K562 (cell line): ENCODE data around the gene HSD17B2.
A peak's percentile ranks its signal among the peaks of the same experiment; 100 is the strongest.

Source experiments
- JUND ChIP-seq, 2 experiments: IDR thresholded peaks; 2 replicates in 1 of 2; 3 replicates in 1 of 2; pipeline ENCODE4 v1.6.1; 2011; ENCODE audit warnings: borderline replicate concordance in 2 of 2, low read depth in 2 of 2, low read length in 2 of 2, improper control_type of control experiment in 1 of 2, missing biosample characterization in 1 of 2, missing genetic modification characterization in 1 of 2, missing genetic modification reagents in 1 of 2
- PHF8 ChIP-seq: fragments of 200-600 bp; sonication (generic); IDR thresholded peaks from 2 replicates; pipeline ENCODE4 v1.6.1; 2012; ENCODE audit warnings: mixed run types, mild to moderate bottlenecking, inconsistent platforms, low read length, moderate library complexity, borderline replicate concordance
- POLR2A ChIP-seq: fragments of 450-650 bp; conservative IDR thresholded peaks from 2 replicates; pipeline ENCODE4 v1.6.1; 2016
- RBM34 ChIP-seq: fragments of 200-400 bp; formaldehyde crosslinking; IDR thresholded peaks from 2 replicates; pipeline ENCODE4 v1.6.1; 2018; ENCODE audit warnings: low read length, borderline replicate concordance; ENCODE audit not compliant: insufficient read depth
- SMARCA4 ChIP-seq: fragments of 450-650 bp; IDR thresholded peaks from 2 replicates; pipeline ENCODE4 v1.6.1; 2016
- TF ChIP-seq, protein P1 (sequence below): fragments of 450-650 bp; IDR thresholded peaks from 2 replicates; pipeline ENCODE4 v1.6.1; 2018; ENCODE audit warnings: mild to moderate bottlenecking, low read depth; ENCODE audit not compliant: partially characterized antibody
- TF ChIP-seq, protein P2 (sequence below): fragments of 250-450 bp; sonication (Bioruptor Pico); IDR thresholded peaks from 2 replicates; pipeline ENCODE4 v1.4.0; 2020

DNA sequence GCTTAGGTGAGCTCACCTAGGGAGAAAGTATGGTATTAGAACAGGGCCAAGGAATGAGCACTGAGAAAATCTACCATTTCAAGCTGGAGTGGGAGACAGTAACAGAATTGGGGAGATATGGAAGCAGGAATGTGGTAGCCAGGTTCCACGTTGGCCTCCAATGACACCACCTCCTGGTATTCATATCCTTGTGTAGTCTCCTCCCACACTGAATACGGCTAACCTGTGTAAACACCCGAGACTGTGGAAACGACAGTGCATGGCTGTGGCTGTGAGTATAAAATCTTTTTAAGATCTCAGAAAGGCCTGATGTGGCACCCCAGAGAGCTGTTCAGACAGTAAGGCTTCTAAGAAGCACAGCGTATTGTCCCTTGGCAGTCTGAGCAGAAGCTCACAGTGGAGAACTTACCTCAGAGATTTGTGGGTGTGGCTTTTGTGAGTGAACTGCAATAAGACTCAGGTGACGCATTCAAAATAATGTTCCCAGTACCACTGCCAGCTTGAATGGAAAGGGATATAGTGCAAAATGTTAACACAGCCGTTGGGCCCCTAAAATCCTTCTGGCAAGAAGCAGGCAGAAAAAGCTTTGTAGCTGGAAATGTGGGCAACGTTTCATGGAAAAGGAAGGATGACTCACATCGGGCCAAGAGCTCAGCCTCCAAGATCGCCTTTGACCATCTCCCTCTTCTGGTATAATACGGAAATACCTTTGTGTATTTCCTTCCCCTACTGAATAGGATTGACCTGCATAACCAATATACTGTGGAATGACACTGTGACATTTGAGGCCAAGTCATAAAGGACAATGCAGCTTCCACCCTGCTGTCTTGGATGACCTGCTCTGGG is 38.2 kb upstream of the HSD17B2 start:
- TF ChIP-seq, protein P1, sequence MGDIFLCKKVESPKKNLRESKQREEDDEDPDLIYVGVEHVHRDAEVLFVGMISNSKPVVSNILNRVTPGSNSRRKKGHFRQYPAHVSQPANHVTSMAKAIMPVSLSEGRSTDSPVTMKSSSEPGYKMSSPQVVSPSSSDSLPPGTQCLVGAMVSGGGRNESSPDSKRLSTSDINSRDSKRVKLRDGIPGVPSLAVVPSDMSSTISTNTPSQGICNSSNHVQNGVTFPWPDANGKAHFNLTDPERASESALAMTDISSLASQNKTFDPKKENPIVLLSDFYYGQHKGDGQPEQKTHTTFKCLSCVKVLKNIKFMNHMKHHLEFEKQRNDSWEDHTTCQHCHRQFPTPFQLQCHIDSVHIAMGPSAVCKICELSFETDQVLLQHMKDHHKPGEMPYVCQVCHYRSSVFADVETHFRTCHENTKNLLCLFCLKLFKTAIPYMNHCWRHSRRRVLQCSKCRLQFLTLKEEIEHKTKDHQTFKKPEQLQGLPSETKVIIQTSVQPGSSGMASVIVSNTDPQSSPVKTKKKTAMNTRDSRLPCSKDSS, result no peak
- TF ChIP-seq RBM34 (no peak), POLR2A (no peak), SMARCA4 (no peak), JUND (IDR thresholded peaks at IDR 0.05; ENCODE audit: borderline replicate concordance, low read depth, low read length) (peak; percentile 88), JUND (tag; IDR thresholded peaks at IDR 0.05; ENCODE audit: borderline replicate concordance, low read depth, low read length) (peak; percentile 89), PHF8 (no peak)
- TF ChIP-seq, protein P2, sequence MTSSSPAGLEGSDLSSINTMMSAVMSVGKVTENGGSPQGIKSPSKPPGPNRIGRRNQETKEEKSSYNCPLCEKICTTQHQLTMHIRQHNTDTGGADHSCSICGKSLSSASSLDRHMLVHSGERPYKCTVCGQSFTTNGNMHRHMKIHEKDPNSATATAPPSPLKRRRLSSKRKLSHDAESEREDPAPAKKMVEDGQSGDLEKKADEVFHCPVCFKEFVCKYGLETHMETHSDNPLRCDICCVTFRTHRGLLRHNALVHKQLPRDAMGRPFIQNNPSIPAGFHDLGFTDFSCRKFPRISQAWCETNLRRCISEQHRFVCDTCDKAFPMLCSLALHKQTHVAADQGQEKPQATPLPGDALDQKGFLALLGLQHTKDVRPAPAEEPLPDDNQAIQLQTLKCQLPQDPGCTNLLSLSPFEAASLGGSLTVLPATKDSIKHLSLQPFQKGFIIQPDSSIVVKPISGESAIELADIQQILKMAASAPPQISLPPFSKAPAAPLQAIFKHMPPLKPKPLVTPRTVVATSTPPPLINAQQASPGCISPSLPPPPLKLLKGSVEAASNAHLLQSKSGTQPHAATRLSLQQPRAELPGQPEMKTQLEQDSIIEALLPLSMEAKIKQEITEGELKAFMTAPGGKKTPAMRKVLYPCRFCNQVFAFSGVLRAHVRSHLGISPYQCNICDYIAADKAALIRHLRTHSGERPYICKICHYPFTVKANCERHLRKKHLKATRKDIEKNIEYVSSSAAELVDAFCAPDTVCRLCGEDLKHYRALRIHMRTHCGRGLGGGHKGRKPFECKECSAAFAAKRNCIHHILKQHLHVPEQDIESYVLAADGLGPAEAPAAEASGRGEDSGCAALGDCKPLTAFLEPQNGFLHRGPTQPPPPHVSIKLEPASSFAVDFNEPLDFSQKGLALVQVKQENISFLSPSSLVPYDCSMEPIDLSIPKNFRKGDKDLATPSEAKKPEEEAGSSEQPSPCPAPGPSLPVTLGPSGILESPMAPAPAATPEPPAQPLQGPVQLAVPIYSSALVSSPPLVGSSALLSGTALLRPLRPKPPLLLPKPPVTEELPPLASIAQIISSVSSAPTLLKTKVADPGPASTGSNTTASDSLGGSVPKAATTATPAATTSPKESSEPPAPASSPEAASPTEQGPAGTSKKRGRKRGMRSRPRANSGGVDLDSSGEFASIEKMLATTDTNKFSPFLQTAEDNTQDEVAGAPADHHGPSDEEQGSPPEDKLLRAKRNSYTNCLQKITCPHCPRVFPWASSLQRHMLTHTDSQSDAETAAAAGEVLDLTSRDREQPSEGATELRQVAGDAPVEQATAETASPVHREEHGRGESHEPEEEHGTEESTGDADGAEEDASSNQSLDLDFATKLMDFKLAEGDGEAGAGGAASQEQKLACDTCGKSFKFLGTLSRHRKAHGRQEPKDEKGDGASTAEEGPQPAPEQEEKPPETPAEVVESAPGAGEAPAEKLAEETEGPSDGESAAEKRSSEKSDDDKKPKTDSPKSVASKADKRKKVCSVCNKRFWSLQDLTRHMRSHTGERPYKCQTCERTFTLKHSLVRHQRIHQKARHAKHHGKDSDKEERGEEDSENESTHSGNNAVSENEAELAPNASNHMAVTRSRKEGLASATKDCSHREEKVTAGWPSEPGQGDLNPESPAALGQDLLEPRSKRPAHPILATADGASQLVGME (CRISPR knock-in tag), result no peak
